GM12878 (cell line): Measurements from ENCODE around the gene MGARP. TPM values are rescaled to one million over a fixed set of nuclear protein-coding genes. Genes with fewer than 3 reads are reported as not detected.

Experiments used
- ATAC-seq: fragments of 200-7000 bp; cut with Tn5 transposase; 3 replicates; pipeline ENCODE4 v1.9.1; 2020; ENCODE audit warnings: mild to moderate bottlenecking, moderate library complexity
- BruUV-seq: library from RNA; stranded (reverse); fragments of 400-500 nt; replicated peaks from 2 replicates; lab custom pipeline; 2021; lab: Mats Ljungman, UMichigan
- CTCF ChIA-PET: fragments of 300-600 bp; sonication (Branson Sonifier 250); formaldehyde crosslinking; extraction: SDS; loops from one replicate; lab custom pipeline; 2021; ENCODE audit warnings: inconsistent platforms; lab: Yijun Ruan, JAX
- POLR2A ChIA-PET: fragments of 350-600 bp; formaldehyde crosslinking; extraction: SDS; loops from one replicate; lab custom pipeline; 2021; ENCODE audit warnings: inconsistent platforms; lab: Charles Lee
- RAD21 ChIA-PET: fragments of 300-600 bp; sonication (Branson Sonifier 250); formaldehyde crosslinking; loops from one replicate; lab custom pipeline; 2023; ENCODE audit warnings: antibody characterized with exemption; ENCODE audit not compliant: unreplicated experiment; lab: Charles Lee
- SMC1A ChIA-PET: fragments of 300-600 bp; sonication (Branson Sonifier 250); formaldehyde crosslinking; loops from one replicate; lab custom pipeline; 2023; ENCODE audit not compliant: unreplicated experiment, uncharacterized antibody; lab: Charles Lee
- DNase-seq: peaks from one replicate; pipeline ENCODE4 v3.0.0-alpha.2; 2011; ENCODE audit warnings: low read depth, low spot score
- FAIRE-seq: peaks from 3 replicates; lab custom pipeline; 2011; peaks lifted over from hg19 to GRCh38; lab: Jason Lieb, UNC
- H2AFZ ChIP-seq: 2 replicates; pipeline ENCODE4 v1.6.0; 2011; ENCODE audit warnings: low read depth, low read length, control low read depth; ENCODE audit not compliant: control insufficient read depth
- H3K27ac ChIP-seq: 2 replicates; pipeline ENCODE4 v1.5.1; 2011; ENCODE audit warnings: control low read depth; ENCODE audit not compliant: control insufficient read depth, insufficient read depth
- H3K27me3 ChIP-seq, 2 experiments: replicated peaks in 1 of 2; 2 replicates each; pipeline versions ENCODE4 v1.6.0 to v1.6.1; 2011; ENCODE audit warnings: low read length in 1 of 2; ENCODE audit not compliant: control insufficient read depth in 2 of 2, insufficient read depth in 2 of 2
- H3K36me3 ChIP-seq, 2 experiments: 2 replicates each; pipeline ENCODE4 v1.5.1; 2011; ENCODE audit warnings: low read length in 1 of 2; ENCODE audit not compliant: control insufficient read depth in 2 of 2, insufficient read depth in 2 of 2
- H3K4me1 ChIP-seq: 2 replicates; pipeline ENCODE4 v1.6.1; 2011; ENCODE audit warnings: mild to moderate bottlenecking, low read length, moderate library complexity, mixed read lengths; ENCODE audit not compliant: control insufficient read depth, insufficient read depth
- H3K4me2 ChIP-seq: 2 replicates; pipeline ENCODE4 v1.6.0; 2011; ENCODE audit warnings: control low read depth; ENCODE audit not compliant: control insufficient read depth, insufficient read depth
- H3K4me3 ChIP-seq: fragments of 200-600 bp; sonication (generic); 2 replicates; pipeline ENCODE4 v1.5.1; 2016
- H3K79me2 ChIP-seq: 2 replicates; pipeline ENCODE4 v1.6.0; 2011; ENCODE audit warnings: low read length; ENCODE audit not compliant: control insufficient read depth, insufficient read depth
- H3K9ac ChIP-seq: 2 replicates; pipeline ENCODE4 v1.8.0; 2011; ENCODE audit warnings: low read length, control low read depth, mixed read lengths; ENCODE audit not compliant: control insufficient read depth, insufficient read depth
- H3K9me3 ChIP-seq: replicated peaks from 3 replicates; pipeline ENCODE4 v1.5.1; 2011; ENCODE audit warnings: mild to moderate bottlenecking, low read length; ENCODE audit not compliant: control insufficient read depth, insufficient read depth
- H4K20me1 ChIP-seq: 2 replicates; pipeline ENCODE4 v1.6.0; 2011; ENCODE audit not compliant: control insufficient read depth, insufficient read depth
- BRCA1 ChIP-seq: IDR thresholded peaks from 2 replicates; pipeline ENCODE4 v1.6.1; 2011; ENCODE audit warnings: low read depth, low read length, improper control_type of control experiment
- DPF2 ChIP-seq: fragments of 450-650 bp; IDR thresholded peaks from 2 replicates; pipeline ENCODE4 v1.6.1; 2017; ENCODE audit warnings: mild to moderate bottlenecking
- FOXM1 ChIP-seq: IDR thresholded peaks from 2 replicates; pipeline ENCODE4 v1.6.1; 2012; ENCODE audit warnings: low read depth, mild to moderate bottlenecking, inconsistent platforms, low read length, moderate library complexity
- NFXL1 ChIP-seq: fragments of 450-650 bp; IDR thresholded peaks from 2 replicates; pipeline ENCODE4 v1.6.1; 2017; ENCODE audit warnings: antibody characterized with exemption, mild to moderate bottlenecking, borderline replicate concordance
- SIX5 ChIP-seq: IDR thresholded peaks from 2 replicates; pipeline ENCODE4 v1.6.1; 2011; ENCODE audit warnings: mild to moderate bottlenecking, low read depth, low read length, moderate library complexity; ENCODE audit not compliant: severe bottlenecking
- WGBS: methylation state at CpG from one replicate; pipeline ENCODE4 v1.1.6; 2016; ENCODE audit warnings: low lambda C conversion rate; ENCODE audit not compliant: insufficient replicate concordance, insufficient coverage; ENCODE audit errors: missing lambda C conversion rate; 5-methylcytosine and 5-hydroxymethylcytosine counted together
- in situ Hi-C: fragments of 300-500 bp; cut with MboI; formaldehyde crosslinking; loops from 9 replicates; pipeline ENCODE4 v1.14.3; 2018; ENCODE audit warnings: mixed read lengths
- intact Hi-C: fragments of 100-400 bp; cut with micrococcal nuclease; formaldehyde crosslinking; loops from one replicate; pipeline ENCODE4 v1.14.2; 2022; ENCODE audit not compliant: unreplicated experiment
- polyA plus RNA-seq, 11 experiments: library from polyadenylated mRNA; depleted of rRNA in 4 of 11; unstranded in 6 of 11; stranded (reverse) in 5 of 11; fragments of >200 nt; fragmentation: Nextera tagmentation in 4 of 11; fragmentation: Illumina TruSeq in 1 of 11; extraction: Ambion mirVana in 4 of 11; extraction: Trizol in 1 of 11; gene quantifications; 1 replicate in 1 of 11; 2 replicates in 10 of 11; pipeline versions ENCODE4 v1.2.1 to v1.2.3, GENCODE V29; 2011 to 2016; ENCODE audit warnings: inconsistent platforms in 2 of 11, missing spikeins in 2 of 11, low read depth in 1 of 11
- total RNA-seq, 4 experiments: library from RNA; depleted of rRNA in 3 of 4; stranded (reverse); fragments of >200 nt in 3 of 4; fragmentation: Illumina TruSeq in 1 of 4; extraction: Trizol in 1 of 4; gene quantifications; 2 replicates each; pipeline versions ENCODE4 v1.2.1 to v1.2.3, GENCODE V29; 2013 to 2021
- TF ChIP-seq, protein P1 (sequence below): IDR thresholded peaks from 2 replicates; pipeline ENCODE4 v1.6.1; 2011; ENCODE audit warnings: borderline replicate concordance, low read depth, mild to moderate bottlenecking, moderate library complexity, low read length; ENCODE audit not compliant: insufficient read depth, poor library complexity, severe bottlenecking

MGARP gene
- total and polyA plus RNA-seq, 10 of the 15 experiments (the other 5 are each of a cell fraction or from before 2014, with no cell fraction given): 0.04 to 0.23 (median 0.08) TPM; not detected in 7

DNA sequence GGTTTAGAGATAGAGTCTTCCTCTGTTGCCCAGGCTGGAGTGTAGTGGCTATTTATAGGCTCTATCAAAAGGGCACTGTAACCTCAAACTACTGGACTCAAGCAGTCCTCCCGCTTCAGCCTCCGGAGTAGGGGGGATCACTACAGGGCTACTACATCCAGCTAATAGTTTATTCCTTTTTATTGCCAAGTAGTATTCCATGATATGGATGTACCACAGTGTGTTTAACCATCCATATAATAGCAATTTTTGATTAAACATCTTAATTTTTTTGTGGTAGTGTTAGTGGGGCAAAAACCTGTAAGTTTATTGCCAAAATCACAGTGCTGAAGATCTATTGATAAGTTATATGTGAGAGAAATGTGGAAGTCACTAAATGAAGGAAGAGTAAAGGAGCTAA, 24.9 kb upstream of the MGARP start:
- POLR2A ChIA-PET: interaction anchor here (1.2 to 1.3 kb wide), 2 partner anchors 11 to 18 kb away, joined by 3 to 5 read pairs; no protein-coding TSS in a partner anchor
- in situ Hi-C loops: loop anchor here (25.0 kb wide), 1 partner anchor 1093 kb away; no protein-coding TSS in a partner anchor
- no peak for FAIRE-seq

More for the DNA sequence above, 24.9 kb upstream of the MGARP start:
- H3K27me3 ChIP-seq: no peaks in the 10 kb centered on the region
- H3K9ac ChIP-seq: no peak overlapping the region
- H2AFZ ChIP-seq: no peak overlapping the region
- 100% methylated on average over 2 of the region's 2 CpGs for WGBS
- intact Hi-C loops: loop anchor here (5.0 to 10.0 kb wide), 2 partner anchors 150 to 223 kb away; partner anchors contain the start of gene RAB33B
- H3K79me2 ChIP-seq: peaks cover 92% of the 10 kb centered on the region
- H3K4me2 ChIP-seq: no peak overlapping the region; the same call in 1 of the 2 replicates
- no TSS peak for BruUV-seq
- RAD21 ChIA-PET: no interaction called here
- H3K4me3 ChIP-seq: no peak overlapping the region
- no peak for DNase-seq
- TF ChIP-seq FOXM1 (no peak), DPF2 (no peak), BRCA1 (no peak), NFXL1 (no peak), SIX5 (no peak)
- TF ChIP-seq, protein P1, sequence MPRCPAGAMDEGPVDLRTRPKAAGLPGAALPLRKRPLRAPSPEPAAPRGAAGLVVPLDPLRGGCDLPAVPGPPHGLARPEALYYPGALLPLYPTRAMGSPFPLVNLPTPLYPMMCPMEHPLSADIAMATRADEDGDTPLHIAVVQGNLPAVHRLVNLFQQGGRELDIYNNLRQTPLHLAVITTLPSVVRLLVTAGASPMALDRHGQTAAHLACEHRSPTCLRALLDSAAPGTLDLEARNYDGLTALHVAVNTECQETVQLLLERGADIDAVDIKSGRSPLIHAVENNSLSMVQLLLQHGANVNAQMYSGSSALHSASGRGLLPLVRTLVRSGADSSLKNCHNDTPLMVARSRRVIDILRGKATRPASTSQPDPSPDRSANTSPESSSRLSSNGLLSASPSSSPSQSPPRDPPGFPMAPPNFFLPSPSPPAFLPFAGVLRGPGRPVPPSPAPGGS: no peak
- TF ChIP-seq, all 136 proteins: peak for 0
- Histone ChIP-seq H4K20me1 (no peaks in the 10 kb centered on the region; the same call in 1 of the 2 replicates), H3K27ac (no peak overlapping the region), H3K4me1 (no peaks in the 10 kb centered on the region; the same call in none of the 2 replicates), H3K9me3 (peaks cover 2% of the 10 kb centered on the region; the same call in 2 of the 3 replicates), H3K36me3 (peaks cover 3% of the 10 kb centered on the region in 2 experiments; a peak in 2 of 4 replicates)
- ChIA-PET CTCF (interaction anchor here (0.7 to 1.2 kb wide), 2 partner anchors 9 to 27 kb away, joined by 3 to 6 read pairs; no protein-coding TSS in a partner anchor), SMC1A (interaction anchor here (1.1 kb wide), 1 partner anchor 9 kb away, joined by 3 read pairs; no protein-coding TSS in a partner anchor)
- no peak for ATAC-seq
